HG02623 (cell line): Measurements from ENCODE around the gene CSTF3.
"Not testable (repeated sequence)": the region's sequence is repeated elsewhere in the genome, so short reads cannot be mapped to it uniquely, and the experiment has no call there.

Experiments
- ATAC-seq: cut with Tn5 transposase; IDR thresholded peaks from one replicate; pipeline ENCODE4 v1.9.1; 2021; ENCODE audit warnings: moderate library complexity; ENCODE audit not compliant: unreplicated experiment

CSTF3 gene

DNA sequence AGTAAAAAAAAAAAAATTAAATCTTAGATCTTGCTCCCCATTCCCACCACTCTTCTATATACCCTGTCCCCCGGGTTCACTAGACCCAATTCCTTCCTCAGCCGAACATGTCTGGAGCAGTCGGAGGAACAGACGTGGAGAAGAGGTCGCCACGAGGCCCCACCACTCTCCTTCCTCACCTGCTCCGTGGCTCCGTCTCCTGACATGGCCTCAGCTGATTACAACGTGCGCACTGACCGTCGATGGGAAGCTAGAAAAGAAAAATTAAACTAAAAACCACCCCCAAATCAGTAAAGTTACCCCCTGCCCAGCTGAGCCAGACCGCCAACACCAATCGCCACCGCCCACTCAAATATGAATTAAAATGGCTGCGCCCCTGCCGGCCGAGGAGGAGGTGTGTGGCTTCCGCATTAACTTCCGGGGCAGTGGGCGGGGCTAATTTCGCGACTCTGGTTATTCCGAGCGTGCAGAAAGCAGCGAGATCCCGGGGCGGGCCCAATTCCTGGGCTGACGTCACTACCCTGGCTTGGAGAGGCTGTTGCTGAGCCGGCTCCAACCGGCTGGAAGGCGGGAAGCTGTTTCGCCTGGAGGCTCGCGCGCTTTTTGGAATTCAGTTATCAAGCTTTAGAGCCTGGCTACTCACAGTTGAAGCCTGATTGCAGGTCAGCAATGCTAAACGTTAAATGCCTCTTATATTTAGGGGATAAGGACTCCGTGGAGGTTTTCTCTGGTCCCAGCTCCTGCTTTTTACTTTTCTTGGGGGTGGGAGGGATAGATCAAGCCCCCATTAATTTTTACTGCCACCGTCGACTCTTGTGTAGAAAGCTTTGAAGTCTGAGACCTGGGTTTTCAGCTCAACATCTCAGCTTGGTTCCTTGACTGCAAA is at the start of gene CSTF3:
Gene CSTF3, minus strand, starts transcription at position 361 of the 886 bp plus-strand sequence. Its CDS starts 155 bp downstream, at position 206.
- peak; percentile 86 for ATAC-seq

DNA sequence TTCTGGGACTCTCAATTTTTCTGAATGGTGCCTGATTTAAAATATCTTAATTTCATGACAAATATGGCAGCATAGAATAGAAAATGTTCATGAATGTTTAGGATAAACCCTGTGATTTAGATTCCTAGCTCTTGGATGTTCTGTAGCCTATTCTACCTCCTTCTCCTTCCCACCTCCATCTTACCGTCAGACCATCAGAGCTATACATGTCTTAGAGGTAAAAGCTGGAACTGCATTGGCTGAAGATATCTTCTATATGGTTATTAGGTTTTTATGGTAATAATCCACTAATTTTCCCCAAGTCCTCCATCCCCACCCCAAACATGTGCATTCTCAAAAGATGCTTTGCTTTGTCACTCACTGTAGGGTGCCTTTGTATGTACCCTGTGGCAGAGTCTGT is 46.9 kb upstream of the CSTF3 start:
- no peak for ATAC-seq

DNA sequence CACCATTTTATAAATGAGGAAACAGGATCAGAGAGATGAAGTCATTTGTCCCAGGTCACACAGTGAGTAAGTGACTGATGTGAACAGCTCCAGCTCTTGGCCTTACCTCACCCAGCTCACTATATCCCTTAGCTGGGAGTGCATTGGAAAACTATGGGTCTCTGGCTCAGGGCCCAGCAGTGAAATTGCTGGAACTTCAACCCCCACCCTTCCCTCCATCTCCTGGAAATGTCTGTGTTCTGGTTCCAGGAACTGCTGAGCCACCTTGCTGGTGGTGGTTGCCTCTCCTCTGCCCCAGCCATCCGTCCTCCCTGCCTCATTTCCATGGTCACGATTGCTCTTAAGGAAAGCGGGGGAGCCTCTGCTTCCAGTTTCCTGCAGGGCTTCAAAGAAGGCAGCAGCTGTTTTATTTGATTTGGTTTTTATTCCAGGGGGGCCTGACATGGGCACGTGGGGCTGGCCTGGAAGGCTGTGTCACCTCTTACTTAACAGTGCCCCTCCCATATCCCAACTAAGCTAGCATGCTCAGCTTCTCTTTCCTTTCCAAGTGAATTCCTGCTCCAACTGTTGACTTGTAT is 46.2 kb upstream of the CSTF3 start:
- no peak for ATAC-seq

DNA sequence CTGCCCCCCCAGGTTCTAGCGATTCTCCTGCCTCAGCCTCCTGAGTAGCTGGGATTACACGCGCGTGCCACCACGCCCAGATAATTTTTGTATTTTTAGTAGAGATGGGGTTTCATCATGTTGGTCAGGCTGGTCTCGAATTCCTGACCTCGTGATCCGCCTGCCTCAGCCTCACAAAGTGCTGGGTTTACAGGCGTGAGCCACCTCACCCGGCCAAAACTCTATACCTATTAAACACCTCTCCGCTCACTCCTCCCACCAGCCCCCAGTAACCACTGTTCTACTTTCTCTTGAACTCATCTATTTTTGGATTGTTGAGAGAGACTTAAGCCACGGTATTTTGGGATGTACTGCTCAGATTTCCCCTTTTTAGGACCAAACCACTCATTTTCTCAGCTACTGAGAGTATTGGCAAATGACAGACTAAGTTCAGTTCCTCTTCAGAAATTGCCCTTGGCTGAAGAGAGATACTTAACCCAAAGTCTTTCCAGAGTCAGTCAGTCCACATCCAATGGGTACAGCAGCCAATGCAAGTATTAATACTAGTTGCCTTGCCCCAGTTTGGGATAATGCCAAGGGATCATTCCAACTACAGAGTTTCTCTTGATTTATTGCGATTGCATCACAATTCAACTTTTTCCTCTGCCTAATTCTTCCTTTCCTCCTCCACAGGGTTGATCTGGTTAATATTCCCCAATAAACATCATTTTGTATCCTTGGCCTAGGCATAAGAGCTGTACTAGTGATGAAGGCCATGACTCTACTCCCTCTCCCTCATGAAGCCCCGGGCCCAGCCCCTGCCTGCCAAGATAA is 36.8 kb upstream of the CSTF3 start:
- no peak for ATAC-seq

DNA sequence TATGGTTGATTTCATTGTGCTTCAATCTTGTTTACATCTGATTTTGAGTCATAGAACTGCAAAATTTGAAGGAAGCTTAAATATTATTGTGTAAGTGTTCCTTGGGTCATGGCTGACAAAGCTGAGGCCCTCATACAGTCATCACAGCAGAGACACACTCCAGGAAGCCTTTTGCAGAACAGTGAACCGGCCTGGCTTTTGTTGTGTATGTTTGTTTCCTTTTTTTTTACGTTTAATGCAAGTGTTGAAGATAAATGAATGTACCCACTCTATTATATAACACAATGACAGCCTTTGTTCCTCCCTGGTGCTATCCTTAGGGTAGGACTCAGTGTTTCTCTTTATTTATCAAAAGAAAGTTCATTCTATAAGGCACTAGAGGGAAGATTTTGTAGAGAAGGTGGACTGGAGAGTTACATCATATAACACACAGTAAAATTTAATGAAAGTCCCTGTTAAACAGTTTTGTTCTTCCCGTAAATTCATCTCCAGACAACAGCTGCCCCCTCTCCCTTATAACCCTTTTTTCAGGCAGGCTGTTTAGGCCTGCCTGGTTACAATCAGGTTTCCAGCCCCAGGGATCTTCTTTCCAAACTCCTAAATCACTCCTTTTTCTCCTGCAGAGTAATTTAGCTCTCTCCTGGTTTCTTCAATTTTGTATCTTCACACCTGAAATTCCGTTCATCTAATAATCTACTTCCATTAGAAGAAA is 34.3 kb upstream of the CSTF3 start:
- ATAC-seq, result no peak

DNA sequence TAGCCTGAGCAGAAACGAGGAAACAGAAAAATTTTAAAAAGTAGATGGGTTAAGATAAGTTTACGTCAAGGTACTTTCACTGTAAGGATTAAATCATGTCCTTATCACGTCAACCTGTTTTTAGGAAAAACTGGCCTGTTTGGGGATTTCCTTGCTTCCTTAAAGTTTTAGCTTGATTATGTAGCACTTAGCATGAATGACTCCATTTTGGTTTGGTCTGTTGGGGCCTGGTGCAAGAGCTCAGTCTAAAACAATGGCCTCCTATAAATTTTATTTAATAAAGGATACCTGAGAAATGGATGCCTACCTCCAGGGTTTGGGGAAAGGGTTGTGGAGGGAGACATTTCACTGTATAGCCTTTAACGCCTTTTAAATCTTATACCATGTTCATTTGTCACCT is 33.2 kb upstream of the CSTF3 start:
- ATAC-seq, result no peak

DNA sequence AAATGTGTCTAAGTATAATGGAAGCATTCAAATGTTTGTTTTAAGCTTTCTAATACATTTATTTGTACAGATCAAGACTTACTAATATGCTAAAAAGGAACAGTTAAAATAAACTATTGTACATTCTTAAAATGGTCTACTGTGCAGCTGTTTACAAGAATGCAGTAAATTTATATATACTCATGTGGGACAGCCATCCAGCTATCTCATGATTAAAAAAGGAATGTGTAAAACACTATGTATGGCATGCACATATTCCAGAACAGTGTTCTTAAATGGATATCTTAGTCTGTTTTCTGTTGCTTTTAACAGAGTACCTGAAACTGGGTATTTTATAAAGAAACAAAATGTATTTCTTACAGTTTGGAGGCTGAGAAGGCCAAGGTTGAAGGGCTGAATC is 30.2 kb upstream of the CSTF3 start:
- ATAC-seq, result no peak

DNA sequence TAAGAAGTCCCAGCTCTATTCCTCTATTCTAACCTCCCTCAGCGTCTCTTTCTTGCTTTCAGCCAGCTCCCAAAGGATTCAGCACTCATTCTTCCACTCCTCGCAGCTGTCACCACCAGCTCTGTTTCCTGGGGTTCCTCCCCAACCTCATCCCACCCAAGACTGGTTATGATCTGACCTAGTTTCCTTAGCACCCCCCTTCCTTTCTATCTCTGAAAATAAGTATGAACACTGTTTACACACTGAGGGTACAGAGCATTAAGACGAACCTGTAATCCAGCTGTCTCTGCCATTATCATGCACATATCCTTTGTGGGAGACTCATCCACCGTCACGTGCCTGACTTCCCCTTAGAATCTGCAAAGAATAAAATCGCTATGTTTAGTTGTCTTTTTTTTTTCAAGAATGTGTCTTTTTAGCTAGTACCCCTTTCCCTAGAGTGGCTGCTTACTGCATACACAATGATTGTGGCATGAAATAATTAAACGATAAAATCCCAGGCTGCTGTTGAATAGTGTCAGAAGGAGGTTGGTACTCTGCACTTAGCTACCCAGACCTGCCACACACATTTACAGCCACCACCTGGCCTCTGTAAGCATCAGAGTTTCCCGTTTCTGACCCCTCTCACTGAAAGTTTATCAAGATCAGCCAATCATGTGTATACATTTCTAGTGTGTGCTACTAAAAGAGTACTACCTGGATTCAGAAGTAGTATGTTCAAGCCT is 26.9 kb upstream of the CSTF3 start:
- no peak for ATAC-seq

DNA sequence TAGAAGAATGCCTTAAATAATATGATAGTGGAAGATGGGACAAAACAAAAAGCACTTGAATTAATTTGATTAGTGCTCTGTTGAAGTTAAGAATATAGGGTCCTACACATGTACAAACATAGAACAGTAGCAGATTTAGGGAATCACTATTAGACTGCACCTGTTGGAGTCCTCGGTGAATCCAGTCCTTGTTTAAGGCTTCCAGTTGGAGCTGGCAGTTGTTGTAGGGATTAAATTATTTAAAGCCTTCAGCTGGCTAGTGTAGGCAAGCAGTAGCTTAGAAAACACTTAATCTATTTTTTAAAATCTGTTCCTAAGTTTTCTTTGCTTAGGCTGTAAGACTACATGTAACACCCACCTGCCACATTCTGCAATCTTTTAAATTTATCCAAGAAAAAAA is 24.5 kb upstream of the CSTF3 start:
- no peak for ATAC-seq

DNA sequence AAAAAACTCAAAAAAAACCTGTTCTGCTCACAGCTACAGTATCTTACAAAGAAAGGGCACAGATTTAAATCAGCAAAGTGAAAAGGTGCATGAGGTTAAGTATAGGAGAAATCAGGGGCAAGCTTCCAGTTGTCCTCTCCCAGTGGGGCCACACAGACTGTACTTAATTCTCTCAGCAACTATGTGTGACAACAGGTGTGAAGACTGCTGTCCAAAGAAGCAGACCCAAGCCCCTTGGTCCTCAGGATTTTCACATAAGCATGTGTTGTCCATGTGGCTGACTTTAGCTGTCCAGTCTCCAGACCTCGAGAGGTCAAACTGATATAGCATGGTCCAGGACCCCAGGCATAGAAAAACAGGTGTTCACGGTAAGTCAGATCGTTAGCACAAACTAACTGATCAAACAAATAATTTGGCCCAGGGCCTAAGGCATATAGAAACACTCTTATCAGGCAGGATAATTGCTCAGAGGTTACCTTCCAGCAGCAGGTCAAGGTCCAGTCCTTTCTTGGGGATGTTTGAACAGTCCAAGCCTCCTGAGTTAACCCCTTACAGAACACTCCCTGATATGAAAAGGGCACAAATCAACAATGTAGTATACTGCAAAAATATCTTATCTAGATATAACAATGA is 21.1 kb upstream of the CSTF3 start:
- ATAC-seq, result no peak

DNA sequence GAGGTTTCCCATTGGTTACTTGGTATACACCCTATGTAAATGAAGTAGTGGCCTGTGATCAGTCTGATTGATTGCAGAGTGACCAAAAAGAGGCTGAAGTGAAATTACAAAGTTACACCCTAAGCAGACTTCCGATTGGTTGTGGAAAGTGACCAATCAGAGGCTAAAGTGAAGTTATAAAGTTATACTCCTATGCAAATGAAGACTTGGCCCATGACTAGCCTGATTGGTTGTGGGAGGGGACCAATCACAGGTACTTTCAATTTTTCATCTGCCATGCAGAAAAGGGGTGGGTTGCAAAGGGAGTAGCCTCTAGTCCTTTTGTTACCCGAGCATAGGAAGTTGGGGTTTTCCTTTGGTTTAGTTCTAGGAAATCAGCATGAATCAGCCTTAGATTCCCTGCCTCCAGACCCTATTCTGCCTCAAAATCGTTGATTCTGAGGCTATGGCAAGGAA is 18.1 kb upstream of the CSTF3 start:
- ATAC-seq, result no peak

DNA sequence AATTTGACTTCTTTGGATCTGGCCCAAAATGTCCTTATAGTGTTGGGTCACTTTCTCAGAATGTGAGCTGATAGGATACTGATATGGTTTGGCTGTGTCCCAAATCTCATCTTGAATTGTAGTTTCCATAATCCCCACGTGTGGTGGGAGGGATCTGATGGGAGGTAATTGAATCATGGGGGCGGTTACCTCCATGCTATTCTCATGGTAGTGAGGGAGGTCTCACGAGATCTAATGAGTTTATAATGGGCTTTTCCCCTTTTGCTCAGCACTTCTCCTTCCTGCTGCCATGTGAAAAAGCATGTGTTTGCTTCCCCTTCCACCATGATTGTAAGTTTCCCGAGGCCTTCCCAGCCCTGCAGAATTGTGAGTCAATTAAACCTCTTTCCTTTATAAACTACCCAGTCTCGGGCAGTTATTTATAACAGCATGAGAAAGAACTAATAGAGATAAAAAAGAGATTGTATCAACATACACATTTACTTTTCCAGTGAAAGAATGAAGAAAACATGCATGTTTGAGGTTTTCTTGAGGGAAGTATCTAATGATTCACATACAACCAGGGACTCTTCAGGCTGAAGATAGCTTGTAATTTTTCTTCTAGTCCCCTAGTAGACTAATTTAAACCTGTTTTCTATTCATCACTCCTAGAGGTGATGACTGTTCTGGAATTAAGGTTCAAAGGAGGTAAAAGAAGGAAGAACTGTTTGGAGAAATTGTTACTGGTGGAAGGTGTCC is 17.3 kb upstream of the CSTF3 start:
- no peak for ATAC-seq

DNA sequence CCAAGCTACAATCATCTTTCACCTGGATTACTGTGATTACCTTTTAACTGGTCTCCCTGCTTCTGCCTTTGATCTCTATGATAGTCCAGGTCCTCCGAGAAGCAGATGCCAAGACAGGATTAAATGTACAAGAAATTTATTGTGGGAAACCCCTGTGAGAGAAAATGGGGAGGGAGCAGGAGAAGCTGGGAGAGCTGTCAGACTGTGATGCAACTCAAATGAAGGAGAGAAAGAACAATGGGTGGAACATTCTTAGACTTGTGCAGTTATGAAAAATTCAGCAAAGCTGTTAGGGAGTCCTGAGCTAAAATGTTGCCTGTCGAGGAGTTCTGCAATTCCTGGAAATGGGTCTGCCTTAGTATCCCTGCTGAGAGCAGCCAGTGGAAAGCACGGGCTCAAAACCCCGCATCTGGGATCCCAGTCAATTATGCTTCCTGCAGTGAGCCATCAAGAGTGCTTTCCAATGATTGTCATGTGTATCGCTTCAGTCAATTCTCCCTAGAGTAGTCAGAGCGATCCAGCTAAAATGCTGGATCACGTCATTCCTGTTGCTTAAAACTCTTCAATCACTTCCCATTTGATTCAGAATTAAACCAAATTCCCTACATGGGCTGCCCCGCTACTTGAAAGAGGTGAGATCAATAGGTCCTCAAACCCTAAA is 16.5 kb upstream of the CSTF3 start:
- no peak for ATAC-seq

DNA sequence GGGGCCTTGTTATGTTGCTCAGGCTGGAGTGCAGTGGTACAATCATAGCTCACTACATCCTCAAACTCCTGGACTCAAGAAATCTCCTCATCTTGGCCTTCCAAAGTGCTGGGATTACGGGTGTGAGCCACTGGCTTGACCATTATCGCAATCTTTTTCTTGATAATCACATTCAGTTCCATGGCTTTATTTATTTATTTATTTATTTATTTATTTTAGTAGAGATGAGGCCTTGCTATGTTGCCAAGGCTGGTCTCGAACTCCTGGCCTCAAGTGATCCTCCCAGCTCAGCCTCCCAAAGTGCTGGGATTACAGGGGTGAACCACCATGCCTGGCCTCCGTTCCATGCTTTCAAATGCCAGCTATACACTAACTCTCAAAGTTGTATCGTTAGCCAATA is 15.5 kb upstream of the CSTF3 start:
- not testable (repeated sequence) for ATAC-seq

DNA sequence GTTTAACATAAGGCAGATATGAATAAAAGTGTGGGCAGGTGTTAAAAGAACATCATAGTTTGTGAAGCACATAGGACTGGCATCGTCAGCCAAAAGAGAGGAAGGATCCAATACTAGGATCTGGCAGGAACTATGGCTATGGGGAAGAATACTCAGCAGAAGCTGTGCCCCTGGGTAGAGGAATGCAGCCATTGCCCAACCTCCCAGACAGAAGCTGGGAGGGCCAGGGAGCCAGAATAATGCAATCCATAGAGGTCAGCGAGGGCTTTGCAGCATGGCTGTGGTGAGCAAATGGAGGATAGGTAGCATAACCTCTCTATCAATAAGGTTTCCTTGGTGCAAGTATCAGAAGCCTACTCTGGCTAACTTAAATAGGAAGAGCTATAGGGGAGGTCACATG is 11.7 kb upstream of the CSTF3 start:
- no peak for ATAC-seq

DNA sequence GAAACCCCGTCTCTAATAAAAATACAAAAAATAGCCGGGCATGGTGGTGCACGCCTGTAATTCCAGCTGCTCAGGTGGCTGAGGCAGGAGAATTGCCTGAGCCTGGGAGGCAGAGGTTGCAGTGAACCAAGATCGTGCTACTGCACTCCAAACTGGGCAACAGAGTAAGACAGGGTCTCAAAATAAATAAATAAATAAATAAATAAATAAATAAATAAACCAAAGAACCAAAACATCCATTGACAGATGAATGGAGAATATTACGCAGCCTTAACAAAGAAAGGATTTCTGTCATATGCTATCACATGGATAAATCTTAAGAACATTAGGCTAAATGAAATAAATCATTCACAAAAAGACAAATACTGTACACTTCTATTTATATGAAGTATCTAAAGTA is 11.1 kb upstream of the CSTF3 start:
- ATAC-seq, result no peak

DNA sequence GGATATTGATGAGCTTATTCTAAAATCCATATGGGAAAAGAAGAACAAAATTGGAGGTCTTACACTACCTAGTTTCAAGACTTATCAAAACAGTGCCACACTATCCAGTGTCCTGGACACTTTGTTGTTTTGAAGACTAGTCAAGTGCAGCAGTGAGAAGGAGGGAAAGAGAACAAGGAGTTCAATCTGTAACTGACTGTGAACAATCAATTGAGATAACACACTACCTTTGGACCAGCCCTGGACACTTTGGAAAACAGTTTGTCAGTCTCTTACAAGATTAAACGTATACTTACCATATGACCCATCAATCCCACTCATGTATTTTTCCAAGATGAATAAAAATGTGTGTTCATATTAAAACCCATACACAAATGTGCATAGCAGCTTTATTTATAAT is 10.0 kb upstream of the CSTF3 start:
- no peak for ATAC-seq

DNA sequence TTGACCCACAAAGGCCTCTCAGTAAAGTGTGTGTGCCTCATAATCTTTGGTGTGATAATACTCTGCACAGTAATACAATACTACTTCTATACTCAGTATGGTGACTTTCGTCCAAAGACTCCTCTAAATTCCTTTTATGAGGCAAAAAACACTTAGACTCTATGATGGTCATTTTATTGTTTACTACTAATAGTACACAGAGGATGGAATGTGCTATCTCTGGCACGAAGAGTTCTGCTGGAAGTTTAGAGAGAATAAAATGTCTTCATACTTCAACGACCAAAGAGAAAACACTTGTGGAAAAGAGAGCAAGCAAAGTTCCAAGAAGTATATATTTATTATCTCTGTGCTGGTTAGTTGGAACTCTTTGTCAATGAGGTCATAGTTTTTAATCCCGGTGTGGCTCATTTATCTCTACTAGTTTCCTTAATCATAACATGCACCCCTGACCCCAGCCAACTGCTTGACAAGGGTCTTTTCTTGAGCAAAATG is 7.5 kb upstream of the CSTF3 start:
- ATAC-seq, result no peak

DNA sequence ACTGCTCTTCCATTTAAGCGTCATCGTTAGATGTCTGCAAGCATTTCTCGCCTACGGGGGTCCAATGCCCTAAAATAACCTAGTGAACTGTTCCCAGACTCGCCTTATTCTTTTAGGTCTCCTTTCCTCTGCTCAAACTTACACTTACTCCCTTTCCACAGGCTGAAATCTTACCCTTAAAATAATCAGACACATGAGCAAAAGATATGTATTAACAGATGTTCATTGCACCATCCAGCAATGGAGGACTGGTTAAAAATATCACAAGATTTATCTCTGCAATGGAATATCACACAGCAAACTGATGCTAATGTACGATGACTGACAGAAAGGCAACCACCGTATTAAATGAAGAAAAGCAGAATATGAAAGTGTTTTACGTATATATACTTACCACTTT is 1.6 kb upstream of the CSTF3 start:
- ATAC-seq, result no peak
